H1 (cell line): ENCODE measurements around the gene SH3RF3. TPM values are rescaled to one million over a fixed set of nuclear protein-coding genes. Genes with fewer than 3 reads are reported as not detected.

Experiments used
- CTCF ChIA-PET: fragments of 300-600 bp; sonication (Branson Sonifier 250); formaldehyde crosslinking; loops from one replicate; lab custom pipeline; 2021; ENCODE audit not compliant: partially characterized antibody; lab: Charles Lee
- POLR2A ChIA-PET: fragments of 300-600 bp; sonication (Branson Sonifier 250); formaldehyde crosslinking; loops from one replicate; lab custom pipeline; 2021; ENCODE audit warnings: inconsistent platforms; ENCODE audit not compliant: partially characterized antibody; lab: Charles Lee
- DNase-seq, 2 experiments: peaks; one replicate each; pipeline versions ENCODE4 v3.0.0 to v3.0.0-alpha.2; 2010 to 2022; ENCODE audit warnings: low spot score in 2 of 2, low read depth in 1 of 2, mixed read lengths in 1 of 2
- FAIRE-seq: peaks from 2 replicates; lab custom pipeline; 2011; peaks lifted over from hg19 to GRCh38; lab: Jason Lieb, UNC
- H2AFZ ChIP-seq: 2 replicates; pipeline ENCODE4 v1.8.1; 2012; ENCODE audit warnings: low read length, inconsistent platforms
- H2AK5ac ChIP-seq: 2 replicates; pipeline ENCODE4 v1.6.1; 2013; ENCODE audit warnings: low read depth, low read length
- H2BK120ac ChIP-seq: replicated peaks from 2 replicates; pipeline ENCODE3; 2013; ENCODE audit warnings: low read depth, low read length, inconsistent platforms
- H2BK12ac ChIP-seq: 2 replicates; pipeline ENCODE4 v1.6.1; 2013; ENCODE audit warnings: low read depth, low read length
- H2BK15ac ChIP-seq: 2 replicates; pipeline ENCODE4 v1.6.1; 2013; ENCODE audit warnings: low read length
- H2BK20ac ChIP-seq: 2 replicates; pipeline ENCODE4 v1.6.1; 2013; ENCODE audit warnings: low read length
- H2BK5ac ChIP-seq: 2 replicates; pipeline ENCODE4 v1.6.1; 2013; ENCODE audit warnings: low read depth, low read length
- H3K14ac ChIP-seq: 2 replicates; pipeline ENCODE4 v1.6.1; 2013; ENCODE audit warnings: inconsistent platforms; ENCODE audit not compliant: insufficient read length
- H3K18ac ChIP-seq: 2 replicates; pipeline ENCODE4 v1.6.1; 2013; ENCODE audit warnings: low read length; ENCODE audit errors: extremely low read depth
- H3K23ac ChIP-seq: 2 replicates; pipeline ENCODE4 v1.6.1; 2013; ENCODE audit warnings: inconsistent platforms; ENCODE audit not compliant: insufficient read length
- H3K23me2 ChIP-seq: 2 replicates; pipeline ENCODE4 v1.6.1; 2013; ENCODE audit warnings: low read depth, low read length
- H3K27ac ChIP-seq: 2 replicates; pipeline ENCODE4 v1.6.1; 2011; ENCODE audit warnings: low read depth, low read length, inconsistent platforms
- H3K27me3 ChIP-seq, 4 experiments: replicated peaks in 1 of 4; 1 replicate in 1 of 4; 2 replicates in 3 of 4; pipeline versions ENCODE4 v1.6.1 to v1.8.1; 2011 to 2013; ENCODE audit warnings: low read length in 3 of 4, mild to moderate bottlenecking in 3 of 4, inconsistent platforms in 2 of 4, mixed read lengths in 2 of 4, moderate library complexity in 1 of 4; ENCODE audit not compliant: control insufficient read depth in 3 of 4, insufficient read depth in 3 of 4; ENCODE audit errors: extremely low read depth in 1 of 4
- H3K36me3 ChIP-seq, 4 experiments: 2 replicates each; pipeline versions ENCODE4 v1.6.1 to v1.8.1; 2011 to 2013; ENCODE audit warnings: mild to moderate bottlenecking in 4 of 4, low read length in 3 of 4, moderate library complexity in 2 of 4, control low read depth in 1 of 4, inconsistent platforms in 1 of 4; ENCODE audit not compliant: insufficient read depth in 4 of 4, control insufficient read depth in 2 of 4
- H3K4ac ChIP-seq: replicated peaks from 2 replicates; pipeline ENCODE3; 2013; ENCODE audit warnings: low read length, low read depth, mixed read lengths, inconsistent platforms; ENCODE audit not compliant: insufficient read length
- H3K4me1 ChIP-seq, 4 experiments: replicated peaks in 1 of 4; 1 replicate in 1 of 4; 2 replicates in 3 of 4; pipeline versions ENCODE4 v1.6.1 to v1.8.1; 2011 to 2013; ENCODE audit warnings: low read length in 3 of 4, inconsistent platforms in 2 of 4, mixed read lengths in 1 of 4; ENCODE audit not compliant: insufficient read depth in 4 of 4, control insufficient read depth in 3 of 4
- H3K4me2 ChIP-seq, 2 experiments: 2 replicates each; pipeline versions ENCODE4 v1.6.1 to v1.8.1; 2011 to 2013; ENCODE audit warnings: low read depth in 2 of 2, low read length in 2 of 2, control low read depth in 1 of 2, inconsistent platforms in 1 of 2, mild to moderate bottlenecking in 1 of 2; ENCODE audit not compliant: insufficient read depth in 1 of 2
- H3K4me3 ChIP-seq, 4 experiments: fragments of 200-600, 300-600 bp in 1 of 4; sonication (generic), shearing (Covaris generic), sonication (Bioruptor Twin) in 1 of 4; 2 replicates each; pipeline versions ENCODE4 v1.5.1 to v1.8.1; 2011 to 2016; ENCODE audit warnings: low read length in 4 of 4, low read depth in 3 of 4, control low read depth in 2 of 4, inconsistent platforms in 2 of 4, mild to moderate bottlenecking in 2 of 4, mixed read lengths in 1 of 4, moderate library complexity in 1 of 4; ENCODE audit not compliant: insufficient read depth in 2 of 4; ENCODE audit errors: extremely low read depth in 1 of 4
- H3K56ac ChIP-seq: replicated peaks from 2 replicates; pipeline ENCODE3; 2013; ENCODE audit warnings: low read depth, mild to moderate bottlenecking, mixed read lengths, low read length, inconsistent platforms; ENCODE audit not compliant: insufficient read length
- H3K79me1 ChIP-seq: 2 replicates; pipeline ENCODE4 v1.6.1; 2013; ENCODE audit warnings: low read depth, low read length, control low read depth
- H3K79me2 ChIP-seq, 2 experiments: 2 replicates each; pipeline versions ENCODE4 v1.6.1 to v1.8.1; 2012 to 2013; ENCODE audit warnings: low read length in 2 of 2, mild to moderate bottlenecking in 2 of 2, inconsistent platforms in 1 of 2; ENCODE audit not compliant: insufficient read depth in 2 of 2, control insufficient read depth in 1 of 2
- H3K9ac ChIP-seq, 4 experiments: replicated peaks in 1 of 4; 1 replicate in 1 of 4; 2 replicates in 3 of 4; pipeline versions ENCODE4 v1.6.1 to v1.8.1; 2011 to 2013; ENCODE audit warnings: low read depth in 3 of 4, low read length in 3 of 4, control low read depth in 2 of 4, mild to moderate bottlenecking in 2 of 4, moderate library complexity in 2 of 4, inconsistent platforms in 1 of 4; ENCODE audit errors: extremely low read depth in 1 of 4
- H3K9me3 ChIP-seq, 2 experiments: 2 replicates each; pipeline versions ENCODE4 v1.6.1 to v1.8.1; 2012 to 2013; ENCODE audit warnings: mild to moderate bottlenecking in 2 of 2, moderate library complexity in 2 of 2, control low read depth in 1 of 2, inconsistent platforms in 1 of 2, low read depth in 1 of 2, low read length in 1 of 2, mixed read lengths in 1 of 2; ENCODE audit not compliant: insufficient read depth in 2 of 2
- H4K20me1 ChIP-seq, 2 experiments: replicated peaks in 1 of 2; 2 replicates each; pipeline versions ENCODE3 to v1.8.1; 2011 to 2013; ENCODE audit warnings: inconsistent platforms in 2 of 2, low read length in 2 of 2, mild to moderate bottlenecking in 1 of 2; ENCODE audit not compliant: insufficient read depth in 2 of 2, control insufficient read depth in 1 of 2
- H4K5ac ChIP-seq: 2 replicates; pipeline ENCODE4 v1.6.1; 2013; ENCODE audit warnings: low read length, low read depth, mixed read lengths, inconsistent platforms; ENCODE audit not compliant: insufficient read length
- H4K8ac ChIP-seq: 2 replicates; pipeline ENCODE4 v1.8.0; 2013; ENCODE audit warnings: mild to moderate bottlenecking, moderate library complexity, low read length, inconsistent platforms; ENCODE audit not compliant: insufficient read depth; ENCODE audit errors: extremely low read depth
- H4K91ac ChIP-seq: replicated peaks from 2 replicates; pipeline ENCODE3; 2013; ENCODE audit warnings: low read length, mixed read lengths, inconsistent platforms; ENCODE audit not compliant: insufficient read length
- BRCA1 ChIP-seq: IDR thresholded peaks from 2 replicates; pipeline ENCODE4 v1.6.1; 2012; ENCODE audit warnings: low read depth, low read length, improper control_type of control experiment
- CBX8 ChIP-seq: fragments of 300-800, 300-1000 bp; sonication (generic); IDR thresholded peaks from 2 replicates; pipeline ENCODE4 v1.7.1; 2016; ENCODE audit warnings: low read depth, low read length, borderline replicate concordance
- EP300 ChIP-seq, 2 experiments: IDR thresholded peaks; 1 replicate in 1 of 2; 2 replicates in 1 of 2; pipeline ENCODE4 v1.6.1; 2011 to 2012; ENCODE audit warnings: low read depth in 2 of 2, low read length in 2 of 2, mild to moderate bottlenecking in 2 of 2, borderline replicate concordance in 1 of 2, inconsistent platforms in 1 of 2, moderate library complexity in 1 of 2
- EZH2 ChIP-seq: fragments of 200-600 bp; sonication (generic); IDR thresholded peaks from 2 replicates; pipeline ENCODE4 v1.7.1; 2012; ENCODE audit warnings: low read depth, mild to moderate bottlenecking, moderate library complexity, low read length, inconsistent platforms; ENCODE audit not compliant: severe bottlenecking
- FOSL1 ChIP-seq: IDR thresholded peaks from 2 replicates; pipeline ENCODE4 v1.6.1; 2011; ENCODE audit warnings: mild to moderate bottlenecking, low read depth, low read length, moderate library complexity; ENCODE audit not compliant: insufficient read depth
- HDAC2 ChIP-seq, 2 experiments: fragments of 300-600 bp in 1 of 2; sonication (generic) in 1 of 2; IDR thresholded peaks; 2 replicates each; pipeline ENCODE4 v1.6.1; 2011 to 2012; ENCODE audit warnings: low read depth in 2 of 2, low read length in 2 of 2, mild to moderate bottlenecking in 2 of 2, moderate library complexity in 2 of 2, borderline replicate concordance in 1 of 2, inconsistent platforms in 1 of 2
- HDAC6 ChIP-seq: IDR thresholded peaks from one replicate; pipeline ENCODE4 v1.7.1; 2012; ENCODE audit warnings: low read depth, mild to moderate bottlenecking, inconsistent platforms, low read length, moderate library complexity
- MAFK ChIP-seq: IDR thresholded peaks from 2 replicates; pipeline ENCODE4 v1.6.1; 2012; ENCODE audit warnings: low read depth, mild to moderate bottlenecking, improper control_type of control experiment, low read length
- RBBP5 ChIP-seq: IDR thresholded peaks from 2 replicates; pipeline ENCODE4 v1.7.1; 2012; ENCODE audit warnings: low read depth, mild to moderate bottlenecking, inconsistent platforms, low read length, moderate library complexity, borderline replicate concordance
- SIN3A ChIP-seq, 2 experiments: IDR thresholded peaks in 1 of 2; conservative IDR thresholded peaks in 1 of 2; 2 replicates each; pipeline ENCODE4 v1.6.1; 2011 to 2012; ENCODE audit warnings: low read length in 2 of 2, improper control_type of control experiment in 1 of 2, low read depth in 1 of 2, mild to moderate bottlenecking in 1 of 2
- SP2 ChIP-seq: IDR thresholded peaks from 2 replicates; pipeline ENCODE4 v1.6.1; 2012; ENCODE audit warnings: mild to moderate bottlenecking, low read length, inconsistent platforms
- SP4 ChIP-seq: IDR thresholded peaks from 2 replicates; pipeline ENCODE4 v1.6.1; 2012; ENCODE audit warnings: low read length, inconsistent platforms
- TCF12 ChIP-seq: IDR thresholded peaks from 2 replicates; pipeline ENCODE4 v1.6.1; 2011; ENCODE audit warnings: low read depth, mild to moderate bottlenecking, low read length
- ZNF274 ChIP-seq: IDR thresholded peaks from 2 replicates; pipeline ENCODE4 v1.7.0; 2012; ENCODE audit warnings: low read length, borderline replicate concordance; ENCODE audit errors: extremely low read depth
- WGBS, 2 experiments: shearing (Covaris generic) in 1 of 2; methylation state at CpG; one replicate each; pipeline versions ENCODE4 v1.1.6 to v1.1.7; 2013 to 2015; ENCODE audit warnings: low lambda C conversion rate in 2 of 2, mixed read lengths in 2 of 2, inconsistent platforms in 1 of 2, low coverage in 1 of 2, missing lambda C conversion rate in 1 of 2; ENCODE audit not compliant: insufficient replicate concordance in 2 of 2, insufficient coverage in 1 of 2, insufficient read length in 1 of 2; ENCODE audit errors: extremely low coverage in 1 of 2, missing lambda C conversion rate in 1 of 2; 5-methylcytosine and 5-hydroxymethylcytosine counted together
- polyA plus RNA-seq, 7 experiments: library from polyadenylated mRNA; depleted of rRNA in 3 of 7; stranded (reverse) in 5 of 7; unstranded in 2 of 7; fragments of >200 nt in 5 of 7; fragments of 200-250 nt in 2 of 7; gene quantifications; 1 replicate in 5 of 7; 2 replicates in 1 of 7; 4 replicates in 1 of 7; pipeline versions ENCODE4 v1.2.1 to v1.2.3, GENCODE V29; 2011 to 2013; ENCODE audit warnings: missing spikeins in 2 of 7, mixed read lengths in 2 of 7
- total RNA-seq: library from RNA; stranded (reverse); fragmentation: NEBNext Ultra II Directional; extraction: Animal tissue kit (Norgen Biotek cat#: 25700); gene quantifications from 2 replicates; pipeline ENCODE4 v1.2.1, GENCODE V29; 2021

Gene SH3RF3
- total and polyA plus RNA-seq, 2 of the 8 experiments (the other 6 are each of a cell fraction or from before 2014, with no cell fraction given): 0.11 to 0.65 TPM

DNA sequence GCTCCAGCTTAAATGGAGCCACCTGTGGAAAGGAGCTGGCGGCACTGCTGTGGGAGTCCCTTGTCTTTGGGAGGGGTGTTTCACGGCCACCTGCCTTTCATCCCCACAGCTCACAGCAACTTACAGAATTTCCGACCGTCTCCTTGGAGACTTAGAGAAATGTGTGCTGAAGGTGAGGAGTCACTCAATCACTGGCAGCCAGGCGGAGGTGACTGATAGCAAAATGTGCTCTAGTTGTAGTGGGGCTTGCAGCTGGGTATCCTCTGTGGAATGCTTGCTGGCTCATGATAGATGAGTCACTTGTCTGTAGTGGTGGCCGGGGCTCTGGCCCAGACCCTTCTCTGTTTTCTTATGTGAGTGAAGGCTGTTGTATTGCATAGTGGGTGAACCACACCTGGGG lies 110.7 kb downstream of the SH3RF3 start:
- Histone ChIP-seq H3K79me2 (no peaks in the 10 kb centered on the region), H3K4ac (no peak overlapping the region), H3K27ac (no peak overlapping the region), H4K91ac (no peak overlapping the region), H3K9me3 (no peaks in the 10 kb centered on the region), H2AFZ (no peak overlapping the region), H2BK15ac (no peak overlapping the region), H2BK120ac (no peak overlapping the region), H3K4me1 (no peaks in the 10 kb centered on the region; a peak in 1 of 7 replicates), H3K79me1 (no peaks in the 10 kb centered on the region), H3K14ac (no peak overlapping the region), H3K4me2 (no peak overlapping the region), H3K36me3 (no peaks in the 10 kb centered on the region), H2BK20ac (no peak overlapping the region), H3K27me3 (no peaks in the 10 kb centered on the region; a peak in 1 of 7 replicates), H3K56ac (no peak overlapping the region), H4K5ac (no peak overlapping the region), H2AK5ac (no peak overlapping the region), H3K18ac (no peak overlapping the region), H2BK5ac (no peak overlapping the region), H3K23me2 (no peaks in the 10 kb centered on the region), H3K9ac (no peak overlapping the region), H3K23ac (no peak overlapping the region), H2BK12ac (no peak overlapping the region), H3K4me3 (no peak overlapping the region), H4K20me1 (no peaks in the 10 kb centered on the region), H4K8ac (no peak overlapping the region)
- CTCF ChIA-PET: interaction anchor here (1.8 to 4.2 kb wide), 3 partner anchors 15 to 270 kb away, joined by 7 to 15 read pairs (median 11); no protein-coding TSS in a partner anchor
- DNase-seq (no peak), FAIRE-seq (no peak)
- POLR2A ChIA-PET: no interaction called here
- 87% methylated on average over 6 of the region's 6 CpGs; no CpG with 5 or more reads in 1 of the 2 experiments for WGBS, 2 experiments
- TF ChIP-seq FOSL1 (no peak), MAFK (no peak), ZNF274 (no peak), EP300 (IDR thresholded peaks at IDR 0.05; ENCODE audit: borderline replicate concordance in 1 of 2, low read depth in 2 of 2, low read length in 2 of 2) (no peak), HDAC2 (IDR thresholded peaks at IDR 0.05; ENCODE audit: borderline replicate concordance in 1 of 2, low read depth in 2 of 2, low read length in 2 of 2) (no peak), CBX8 (no peak), RBBP5 (no peak), TCF12 (no peak), SP4 (no peak), BRCA1 (no peak), SIN3A (conservative IDR thresholded peaks at IDR 0.05 in 1 of 2, IDR thresholded peaks at IDR 0.05 in 1 of 2; ENCODE audit: low read depth in 1 of 2, low read length in 2 of 2) (no peak), HDAC6 (no peak), EZH2 (no peak), SP2 (no peak)
